GM10266 (cell line): ENCODE data around the gene ARHGAP31.

Source experiments
- DNase-seq: peaks from one replicate; pipeline ENCODE4 v3.0.0; 2012; ENCODE audit errors: extremely low spot score
- TF ChIP-seq, protein P1 (sequence below): IDR thresholded peaks from 2 replicates; pipeline ENCODE4 v1.5.1; 2012; ENCODE audit warnings: mild to moderate bottlenecking, low read depth; ENCODE audit not compliant: control insufficient read depth, insufficient read depth; ENCODE audit errors: missing control alignments

Gene ARHGAP31

DNA sequence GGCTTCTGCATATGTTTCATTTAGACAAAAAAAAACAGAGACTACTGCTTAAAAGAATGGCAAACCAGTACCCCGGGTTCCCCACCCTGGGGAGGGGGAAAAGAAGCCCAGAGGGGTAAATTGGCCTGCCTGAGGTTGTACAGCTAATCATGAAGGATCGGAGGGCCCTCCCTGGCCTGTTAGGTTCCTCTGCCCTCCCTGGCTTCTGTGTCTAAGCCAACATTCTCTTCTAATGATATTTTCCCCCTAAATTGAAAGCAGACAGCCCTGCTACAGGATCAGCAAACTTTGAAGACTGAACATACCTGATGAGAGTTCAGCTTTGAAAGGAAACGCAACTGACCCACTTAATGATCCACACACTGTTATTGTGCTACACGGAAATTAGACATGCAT, 2.5 kb downstream of the ARHGAP31 start:
- DNase-seq: no peak
- TF ChIP-seq, protein P1, sequence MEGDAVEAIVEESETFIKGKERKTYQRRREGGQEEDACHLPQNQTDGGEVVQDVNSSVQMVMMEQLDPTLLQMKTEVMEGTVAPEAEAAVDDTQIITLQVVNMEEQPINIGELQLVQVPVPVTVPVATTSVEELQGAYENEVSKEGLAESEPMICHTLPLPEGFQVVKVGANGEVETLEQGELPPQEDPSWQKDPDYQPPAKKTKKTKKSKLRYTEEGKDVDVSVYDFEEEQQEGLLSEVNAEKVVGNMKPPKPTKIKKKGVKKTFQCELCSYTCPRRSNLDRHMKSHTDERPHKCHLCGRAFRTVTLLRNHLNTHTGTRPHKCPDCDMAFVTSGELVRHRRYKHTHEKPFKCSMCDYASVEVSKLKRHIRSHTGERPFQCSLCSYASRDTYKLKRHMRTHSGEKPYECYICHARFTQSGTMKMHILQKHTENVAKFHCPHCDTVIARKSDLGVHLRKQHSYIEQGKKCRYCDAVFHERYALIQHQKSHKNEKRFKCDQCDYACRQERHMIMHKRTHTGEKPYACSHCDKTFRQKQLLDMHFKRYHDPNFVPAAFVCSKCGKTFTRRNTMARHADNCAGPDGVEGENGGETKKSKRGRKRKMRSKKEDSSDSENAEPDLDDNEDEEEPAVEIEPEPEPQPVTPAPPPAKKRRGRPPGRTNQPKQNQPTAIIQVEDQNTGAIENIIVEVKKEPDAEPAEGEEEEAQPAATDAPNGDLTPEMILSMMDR: no peak

GRCh38 chr3:119297169-119297568, 3.0 kb downstream of the ARHGAP31 start:
- DNase-seq: no peak
- TF ChIP-seq, protein P1: no peak

DNA sequence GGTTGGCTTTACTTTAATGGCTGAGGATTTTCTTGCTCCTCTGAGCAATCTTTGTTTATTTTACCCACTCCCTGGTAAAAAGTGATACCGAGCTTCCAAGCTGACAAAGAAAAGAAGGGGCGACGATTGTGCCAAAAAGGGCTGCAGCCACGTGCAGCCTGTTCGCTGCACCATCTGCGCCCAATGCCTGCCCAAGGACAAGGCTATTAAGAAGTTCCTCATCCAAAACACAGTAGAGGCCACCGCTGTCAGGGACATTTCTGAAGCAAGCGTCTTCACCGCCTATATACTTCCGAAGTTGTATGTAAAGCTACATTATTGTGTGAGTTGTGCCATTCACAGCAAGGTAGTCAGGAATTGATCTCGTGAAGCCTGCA, 4.4 kb downstream of the ARHGAP31 start:
- no peak for DNase-seq
- TF ChIP-seq, protein P1: no peak

GRCh38 chr3:119300991-119301391, 6.8 kb downstream of the ARHGAP31 start:
- no peak for DNase-seq
- TF ChIP-seq, protein P1: no peak

DNA sequence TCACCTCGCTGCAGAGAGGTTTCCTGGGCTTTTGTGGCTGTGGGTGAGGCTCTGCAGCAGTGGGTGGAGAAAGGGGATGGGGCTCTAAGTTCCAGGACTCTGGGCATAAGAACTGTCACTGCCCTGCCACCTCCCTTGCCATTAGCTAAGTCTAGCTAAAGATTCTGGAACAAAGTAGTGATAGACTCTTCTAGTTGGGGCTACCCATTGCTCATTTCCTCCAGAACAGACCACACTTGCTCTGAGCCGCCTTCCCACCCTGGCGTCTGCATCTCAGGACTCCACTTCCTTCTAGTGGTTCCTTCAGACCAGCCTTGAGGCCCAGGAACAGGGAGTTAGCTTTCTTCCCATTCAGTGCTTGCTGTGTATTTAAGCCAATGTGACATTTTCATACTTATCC, 7.5 kb downstream of the ARHGAP31 start:
- DNase-seq: no peak
- TF ChIP-seq, protein P1: no peak

GRCh38 chr3:119302697-119303551, 8.7 kb downstream of the ARHGAP31 start:
- TF ChIP-seq, protein P1: no peak

DNA sequence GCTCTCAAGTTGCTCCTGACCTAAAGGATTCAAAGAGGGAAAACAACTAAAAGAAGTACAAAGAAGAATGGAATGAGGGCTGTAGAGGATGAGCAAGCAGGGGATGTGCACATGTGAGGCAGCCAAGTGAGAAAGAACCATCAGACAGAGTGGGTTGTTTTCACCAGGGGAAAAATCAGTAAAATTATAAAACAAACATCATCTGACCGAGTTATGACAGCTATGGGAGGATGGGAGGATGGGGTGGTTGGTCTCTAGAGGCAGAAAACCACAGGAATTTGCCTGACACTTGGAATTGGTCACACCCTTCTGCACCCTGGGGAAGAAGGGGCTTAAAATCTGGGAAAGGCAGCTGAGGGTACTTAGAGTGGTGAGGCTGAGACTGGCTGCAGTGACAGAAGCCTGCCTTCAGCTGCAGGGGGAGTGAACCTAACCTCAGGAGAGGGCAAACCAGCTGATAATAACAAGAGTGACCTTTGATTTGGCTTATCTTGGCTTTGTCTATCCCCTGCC, 10.1 kb downstream of the ARHGAP31 start:
- no peak for DNase-seq
- TF ChIP-seq, protein P1: no peak

More at GRCh38 chr3:119302697-119303551, 8.7 kb downstream of the ARHGAP31 start:
- no peak for DNase-seq
